HG03196 (cell line): ENCODE data around the gene HDHD5.
"Not testable (repeated sequence)": the region's sequence is repeated elsewhere in the genome, so short reads cannot be mapped to it uniquely, and the experiment has no call there.

Experiments
- ATAC-seq: cut with Tn5 transposase; IDR thresholded peaks from one replicate; pipeline ENCODE4 v1.9.1; 2021; ENCODE audit not compliant: unreplicated experiment

HDHD5 gene

DNA sequence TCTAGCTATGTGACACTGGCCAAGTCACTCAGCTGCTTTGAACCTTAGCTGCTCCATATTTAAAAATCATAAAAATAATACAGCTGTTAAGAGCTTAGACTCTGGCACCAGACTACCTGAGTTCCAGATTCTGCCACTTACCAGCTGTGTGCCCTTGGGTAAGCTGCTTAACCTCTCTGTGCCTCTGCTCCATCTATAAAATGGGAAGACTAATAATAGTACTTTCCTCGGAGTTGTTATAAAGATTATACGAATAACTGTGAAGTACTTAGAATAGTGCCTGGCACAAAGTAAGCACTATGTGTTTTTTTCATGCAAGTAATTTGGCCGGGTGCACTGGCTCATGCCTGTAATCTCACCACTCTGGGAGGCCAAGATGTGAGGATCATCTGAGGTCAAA lies 1.4 kb downstream of the HDHD5 start:
- ATAC-seq: no peak

DNA sequence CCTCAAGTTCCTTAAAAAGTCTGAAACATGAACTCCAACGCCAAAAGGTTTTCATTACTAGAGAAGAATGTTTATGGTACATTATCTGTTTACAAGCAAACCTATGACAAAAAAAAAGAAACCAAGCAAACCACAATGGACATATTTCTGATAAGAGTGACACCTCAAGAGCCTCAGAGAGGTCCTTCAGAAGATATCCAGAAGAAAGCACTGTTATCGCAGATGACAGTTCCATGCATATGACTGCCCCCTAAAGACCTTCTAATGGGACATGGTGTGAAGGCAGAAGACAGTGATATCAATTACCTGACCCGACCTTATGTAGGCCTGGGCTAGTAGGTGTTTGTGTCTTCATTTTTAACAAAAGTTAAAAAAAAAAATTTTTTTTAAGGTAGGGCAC lies 3.1 kb downstream of the HDHD5 start:
- ATAC-seq: no peak

DNA sequence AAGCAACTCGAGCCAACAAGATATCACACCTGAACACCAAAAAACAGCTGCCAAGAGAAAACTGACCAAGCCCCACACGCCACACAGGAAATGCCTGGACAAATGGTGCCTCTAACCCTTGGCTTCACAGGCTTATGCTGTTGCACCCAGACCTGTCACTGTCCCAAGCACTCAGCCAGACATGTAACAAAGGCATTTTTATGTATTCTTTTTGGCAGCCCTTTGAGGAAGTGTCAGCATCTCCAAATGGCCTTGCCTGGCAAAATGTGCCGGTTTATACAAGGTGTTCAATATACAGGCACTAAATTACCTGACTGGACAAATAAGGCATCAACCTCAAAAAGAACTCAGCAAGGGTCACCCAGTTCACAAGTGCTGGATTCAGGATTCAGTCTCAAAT lies 6.1 kb downstream of the HDHD5 start:
- ATAC-seq: no peak

DNA sequence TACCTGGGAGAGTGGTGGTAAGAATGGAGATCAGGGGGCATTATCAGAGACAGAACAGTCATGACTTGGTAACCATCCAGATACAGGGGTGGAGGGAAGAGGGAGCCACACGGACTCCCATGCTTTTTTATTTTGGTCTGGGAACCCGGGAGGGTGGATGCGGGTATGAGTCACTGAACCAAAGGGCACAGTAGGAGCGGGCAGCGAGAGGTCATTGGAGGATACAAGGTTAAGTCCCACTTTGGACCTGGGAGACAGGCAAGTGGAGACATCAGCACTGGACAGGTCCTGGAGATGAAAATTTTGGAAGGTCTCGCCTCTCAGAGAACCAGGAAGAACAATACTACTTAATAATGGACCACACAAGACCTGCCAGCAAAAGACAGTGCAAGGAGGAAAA lies 6.7 kb downstream of the HDHD5 start:
- ATAC-seq: no peak

DNA sequence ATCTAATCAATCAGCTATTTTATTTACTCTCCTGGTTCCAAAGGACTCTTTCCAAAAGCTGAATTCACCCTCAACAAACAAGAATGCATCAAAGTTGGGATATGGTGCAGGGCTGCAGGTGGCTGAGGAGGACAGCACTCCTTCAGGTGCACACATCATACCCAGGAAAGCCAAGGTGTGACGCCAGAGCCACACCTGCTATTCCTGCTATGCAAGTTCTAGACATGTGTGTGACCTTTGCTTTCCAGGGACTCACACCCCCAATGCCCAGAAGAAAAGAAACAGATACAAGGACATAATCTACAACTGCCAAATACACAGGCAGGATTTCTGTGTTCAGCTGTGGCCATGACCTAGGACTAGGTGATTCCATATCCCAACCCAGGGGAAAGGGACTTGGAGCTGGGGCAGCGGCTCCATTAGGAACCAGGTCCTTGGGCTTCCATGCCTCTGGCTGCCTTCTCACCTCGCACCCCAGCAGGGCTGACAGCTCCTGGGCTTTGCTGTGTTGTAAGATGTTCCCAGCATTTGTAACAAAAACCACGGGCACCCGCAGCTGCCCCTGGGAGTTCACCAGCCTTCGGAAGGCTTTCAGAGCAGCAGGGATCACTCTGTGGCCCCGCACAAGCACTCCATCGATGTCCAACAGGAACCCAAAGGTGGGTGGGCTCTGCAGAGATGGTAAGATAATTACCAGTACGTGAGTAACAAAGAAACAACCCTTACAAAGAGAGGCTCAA lies 9.8 kb downstream of the HDHD5 start:
- ATAC-seq: no peak

GRCh38 chr22:17147458-17147857 lies 11.6 kb downstream of the HDHD5 start:
- ATAC-seq: not testable (repeated sequence)

DNA sequence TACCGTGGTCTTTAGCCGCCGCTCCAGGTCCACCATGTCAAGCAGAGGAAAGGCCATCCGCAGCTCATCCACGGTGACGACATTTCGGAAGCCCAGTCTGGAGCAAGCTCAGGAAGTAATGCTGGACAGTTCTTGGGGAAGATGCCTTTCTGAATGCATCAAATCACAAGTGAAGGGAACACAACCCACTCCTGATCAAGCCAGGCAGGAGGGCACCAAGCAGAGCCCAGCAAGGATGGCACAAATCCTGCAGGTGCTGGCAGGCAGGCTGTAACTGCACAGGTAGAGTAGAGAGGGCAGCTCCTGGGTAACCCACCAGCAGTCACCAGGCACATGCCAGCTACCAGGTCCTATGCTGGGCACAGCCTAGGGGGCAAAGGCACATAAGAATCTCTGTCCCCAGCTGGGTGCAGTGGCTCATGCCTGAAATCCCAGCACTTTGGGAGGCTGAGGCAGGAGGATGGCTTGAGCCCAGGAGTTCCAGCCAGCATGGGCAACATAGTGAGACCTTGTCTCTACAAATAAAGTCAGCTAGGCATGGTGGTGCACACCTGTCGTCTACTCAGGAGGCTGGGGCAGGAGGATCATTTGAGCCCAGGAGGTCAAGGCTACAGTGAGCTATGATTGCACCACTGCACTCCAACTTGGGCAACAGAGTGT lies 13.9 kb downstream of the HDHD5 start:
- no peak for ATAC-seq

- no peak for ATAC-seq
These were observed 15.3 kb downstream of the HDHD5 start for GRCh38 chr22:17143826-17144225.

- no peak for ATAC-seq
These were observed 16.0 kb downstream of the HDHD5 start for GRCh38 chr22:17143101-17143500.

GRCh38 chr22:17140826-17141766 lies 18.0 kb downstream of the HDHD5 start:
- no peak for ATAC-seq

DNA sequence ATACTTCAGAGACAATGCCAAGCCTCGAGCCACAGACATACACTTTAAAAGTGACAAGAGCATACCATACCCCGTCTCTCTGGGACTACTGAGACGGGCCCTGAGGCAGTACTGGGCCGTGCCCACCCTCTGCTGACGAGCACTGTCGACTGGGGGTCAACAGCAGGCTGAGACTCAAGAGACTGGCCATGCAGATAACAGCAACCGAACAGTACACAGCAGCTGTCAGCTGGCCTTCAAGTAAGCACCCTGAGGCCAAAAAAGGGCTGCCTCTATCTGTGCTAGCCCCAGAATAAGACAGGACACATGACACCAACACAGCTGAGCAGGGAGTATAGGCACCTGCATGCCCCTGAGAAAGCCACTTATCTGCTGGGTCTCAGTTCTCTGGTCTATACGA lies 19.1 kb downstream of the HDHD5 start:
- ATAC-seq: no peak

DNA sequence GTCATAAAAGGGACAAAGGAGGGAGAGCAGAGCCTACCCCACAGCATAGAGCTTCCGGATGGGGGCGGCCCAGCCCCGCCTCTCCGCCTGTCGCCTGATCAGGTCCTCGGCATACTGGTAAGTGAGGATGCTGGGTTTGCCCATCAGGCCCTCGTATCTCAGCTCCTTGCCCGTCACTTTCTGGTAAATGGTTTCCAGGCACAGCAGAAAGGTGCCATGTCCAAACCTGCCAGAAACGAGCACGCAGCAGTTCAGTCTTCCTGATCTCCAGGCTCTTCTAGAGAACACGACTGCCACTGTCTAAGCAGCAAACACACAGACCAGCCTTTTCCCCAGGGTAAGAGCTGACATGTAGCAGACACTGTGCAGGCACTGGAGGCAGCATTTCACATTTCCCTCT lies 20.6 kb downstream of the HDHD5 start:
- ATAC-seq: no peak

GRCh38 chr22:17137861-17138425 lies 21.1 kb downstream of the HDHD5 start:
- no peak for ATAC-seq

DNA sequence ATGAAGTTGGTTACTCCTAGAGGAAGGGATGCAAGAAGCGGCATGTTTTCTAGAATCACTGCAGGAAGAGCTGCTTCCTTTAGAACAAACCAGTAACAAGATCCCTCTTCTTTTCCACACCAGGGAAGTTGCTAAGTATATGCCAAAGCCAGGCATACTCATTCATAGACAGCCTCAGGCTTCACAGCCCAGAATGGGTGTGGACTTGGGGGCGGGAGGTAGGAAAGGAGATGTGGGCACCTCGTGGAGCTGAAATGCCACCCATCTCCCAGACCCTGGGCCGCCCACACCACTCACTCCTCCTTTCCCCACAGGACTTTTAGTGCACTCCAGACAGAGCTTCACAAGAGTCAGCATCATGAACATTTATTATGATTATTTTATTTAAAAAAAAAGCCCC lies 21.9 kb downstream of the HDHD5 start:
- ATAC-seq: no peak

- ATAC-seq: no peak
These were observed 23.8 kb downstream of the HDHD5 start for GRCh38 chr22:17135153-17135760.

DNA sequence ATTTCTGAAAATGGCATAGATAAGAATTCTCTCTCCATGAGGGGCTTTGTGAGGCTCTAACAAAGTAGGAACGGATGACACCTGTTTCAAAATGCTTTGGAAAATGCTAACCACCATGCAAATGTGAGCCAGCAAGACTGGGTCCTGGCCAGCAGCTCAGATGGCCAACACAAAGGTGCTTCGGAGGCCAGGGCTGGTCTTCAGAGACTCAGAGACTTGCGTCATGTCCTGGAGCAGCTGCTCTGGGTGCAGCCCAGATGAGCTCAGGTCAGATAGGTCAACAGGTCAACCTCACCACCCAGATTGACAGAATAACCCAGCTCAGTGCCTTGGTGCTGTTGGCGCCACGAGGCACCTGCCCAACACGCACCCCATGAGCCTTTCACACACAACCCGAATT lies 25.9 kb downstream of the HDHD5 start:
- ATAC-seq: no peak

DNA sequence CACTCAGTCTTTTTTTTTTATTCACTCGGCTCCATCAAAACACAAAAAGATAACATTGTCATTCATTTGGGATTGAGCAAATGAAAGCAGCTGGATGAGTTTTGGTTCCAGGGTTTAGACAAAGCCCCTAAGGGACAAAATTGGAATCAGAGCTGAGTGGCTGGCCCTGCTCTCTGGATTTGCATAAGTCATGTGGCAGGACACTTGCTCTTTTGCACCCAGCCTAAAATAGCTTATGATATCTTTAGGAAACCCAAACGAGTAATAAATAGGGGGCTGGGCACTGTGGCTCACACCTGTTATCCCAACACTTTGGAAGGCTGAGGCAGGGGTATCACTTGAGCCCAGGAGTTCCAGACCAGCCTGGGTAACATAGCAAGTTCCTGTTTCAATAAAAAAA lies 27.0 kb downstream of the HDHD5 start:
- ATAC-seq: no peak

DNA sequence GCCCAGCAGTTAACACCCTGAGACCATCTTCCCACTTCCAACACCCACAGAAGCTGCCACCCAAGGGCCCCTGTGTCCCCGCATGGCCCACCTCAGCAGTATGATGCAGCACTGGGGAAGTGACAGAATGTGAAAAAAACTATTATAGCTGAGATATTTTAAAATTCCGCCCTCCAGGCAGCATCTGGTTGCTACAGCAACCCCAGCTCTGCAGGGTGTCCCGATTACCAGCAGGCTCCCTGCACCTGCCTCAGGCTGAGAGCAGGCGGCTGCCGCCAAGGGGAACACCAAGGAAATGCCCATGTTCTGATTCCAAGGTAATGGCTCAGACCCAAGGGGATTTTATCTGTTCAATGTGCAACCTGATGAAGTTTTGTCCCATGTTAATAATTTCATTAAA lies 27.4 kb downstream of the HDHD5 start:
- ATAC-seq: no peak

GRCh38 chr22:17130199-17130598 lies 28.9 kb downstream of the HDHD5 start:
- ATAC-seq: no peak

DNA sequence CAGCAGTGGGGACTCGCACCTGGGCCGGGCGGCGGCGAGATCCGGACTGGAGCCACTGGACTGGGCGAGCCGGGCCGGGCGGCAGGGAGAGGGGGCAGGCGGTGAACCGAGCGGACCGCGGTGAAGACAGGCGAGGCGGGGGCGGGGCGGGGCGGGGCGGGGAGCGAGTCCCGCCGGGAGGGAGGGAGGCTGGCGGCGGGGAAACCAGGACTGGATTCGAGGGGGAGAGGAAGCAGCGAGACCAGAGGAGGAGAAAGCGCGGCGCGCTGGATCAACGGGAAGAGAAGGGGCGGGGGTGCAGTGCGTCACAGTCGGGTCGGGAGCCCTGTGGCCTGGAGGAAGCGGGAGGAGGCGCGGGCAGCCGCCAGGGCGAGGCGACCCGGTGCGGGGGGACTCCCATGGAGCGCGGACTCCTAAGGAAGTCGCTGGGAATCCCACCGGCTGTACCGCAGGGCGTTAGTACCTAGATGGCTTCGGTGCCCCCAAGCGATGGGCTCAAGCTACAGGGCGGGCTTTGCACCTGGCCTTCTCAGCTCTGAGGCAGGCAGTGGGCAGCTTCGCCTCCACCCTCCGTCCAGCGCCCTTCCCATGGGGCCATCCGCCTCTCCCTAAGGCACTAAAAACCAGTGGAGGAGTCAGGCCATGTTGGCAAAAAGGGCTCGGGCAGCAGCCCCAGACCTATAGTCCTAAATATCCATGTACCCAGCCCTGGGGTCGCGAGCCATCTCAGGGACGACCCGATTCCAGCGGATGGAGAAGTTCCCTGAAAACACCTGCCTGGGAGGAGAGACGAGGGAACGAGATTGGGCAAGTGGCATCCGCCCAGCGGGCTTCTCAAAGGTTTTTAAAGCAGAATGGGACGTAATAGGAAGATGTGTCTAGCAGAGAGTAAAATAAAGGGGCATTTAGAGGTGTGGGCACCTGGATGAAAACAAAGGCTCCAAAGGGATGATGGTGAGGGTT lies 37.6 kb downstream of the HDHD5 start, which contains the start of gene TMEM121B:
TSS of gene TMEM121B (minus strand) at position 128 of the 963 bp plus-strand sequence. CDS start 233 bp downstream, outside the sequence.
- ATAC-seq: no peak
